Ectodermal cell (in vitro differentiated cells): ENCODE data around the gene ADNP2.

Source experiments
- H3K27ac ChIP-seq: 2 replicates; pipeline ENCODE4 v1.7.0; 2013; ENCODE audit warnings: mild to moderate bottlenecking, low read depth, low read length; ENCODE audit not compliant: insufficient read depth, poor library complexity, severe bottlenecking
- H3K27me3 ChIP-seq: 2 replicates; pipeline ENCODE4 v1.7.0; 2013; ENCODE audit warnings: mild to moderate bottlenecking, low read length; ENCODE audit not compliant: insufficient read depth, control insufficient read depth, poor library complexity, severe bottlenecking
- H3K36me3 ChIP-seq: one replicate; pipeline ENCODE4 v1.7.0; 2013; ENCODE audit warnings: low read length; ENCODE audit not compliant: control insufficient read depth, insufficient read depth
- H3K4me1 ChIP-seq: one replicate; pipeline ENCODE4 v1.7.0; 2013; ENCODE audit warnings: low read length; ENCODE audit not compliant: control insufficient read depth, insufficient read depth
- H3K4me3 ChIP-seq: 2 replicates; pipeline ENCODE4 v1.7.0; 2013; ENCODE audit warnings: low read depth, low read length, control low read depth; ENCODE audit not compliant: insufficient read depth
- H3K9me3 ChIP-seq: 2 replicates; pipeline ENCODE4 v1.7.0; 2013; ENCODE audit warnings: mild to moderate bottlenecking, low read length, moderate library complexity; ENCODE audit not compliant: control insufficient read depth
- WGBS, 2 experiments: methylation state at CpG; one replicate each; pipeline ENCODE4 v1.1.7; 2013; ENCODE audit warnings: missing lambda C conversion rate in 2 of 2; 5-methylcytosine and 5-hydroxymethylcytosine counted together

The ADNP2 gene

DNA sequence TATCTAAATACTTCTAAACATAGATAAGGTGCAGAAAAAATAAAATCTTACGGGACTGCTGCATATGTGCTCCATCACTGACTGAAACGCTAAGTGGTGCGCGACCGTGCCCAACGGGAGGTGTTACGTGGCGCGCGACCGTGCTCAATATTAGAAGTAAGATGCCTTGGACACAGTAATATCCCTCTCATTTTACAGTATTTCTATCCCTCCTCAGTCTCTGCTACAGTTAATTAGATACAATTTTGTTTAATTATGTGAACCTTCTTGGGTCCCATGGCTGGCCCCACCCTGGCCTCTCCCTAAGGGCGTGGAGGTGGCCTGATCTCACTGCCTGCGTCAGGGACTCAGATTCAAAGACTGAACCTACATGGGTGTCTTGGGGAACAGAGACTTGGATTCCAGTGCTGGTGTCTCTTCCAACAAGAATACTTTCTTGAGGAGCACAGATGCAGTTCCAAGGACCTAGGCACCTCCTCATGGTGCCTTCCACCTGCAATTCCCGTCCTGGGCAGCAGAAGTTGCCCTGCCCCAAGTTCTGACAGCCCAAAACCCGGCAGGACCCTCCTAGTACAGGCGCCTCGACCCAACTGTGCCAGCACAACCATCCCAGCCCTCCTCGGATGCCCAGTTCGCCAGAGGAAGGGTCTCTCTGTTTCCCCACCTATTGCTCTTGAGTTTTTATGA is 79.0 kb downstream of the ADNP2 start:
- no peaks in the 10 kb centered on the region for H3K4me1 ChIP-seq
- H3K4me3 ChIP-seq = no peak overlapping the region
- no peaks in the 10 kb centered on the region for H3K9me3 ChIP-seq
- WGBS, 2 experiments = 94 to 95% methylated on average over 19 of the region's 19 CpGs
- H3K27ac ChIP-seq = no peak overlapping the region
- no peaks in the 10 kb centered on the region for H3K27me3 ChIP-seq
- no peaks in the 10 kb centered on the region for H3K36me3 ChIP-seq

DNA sequence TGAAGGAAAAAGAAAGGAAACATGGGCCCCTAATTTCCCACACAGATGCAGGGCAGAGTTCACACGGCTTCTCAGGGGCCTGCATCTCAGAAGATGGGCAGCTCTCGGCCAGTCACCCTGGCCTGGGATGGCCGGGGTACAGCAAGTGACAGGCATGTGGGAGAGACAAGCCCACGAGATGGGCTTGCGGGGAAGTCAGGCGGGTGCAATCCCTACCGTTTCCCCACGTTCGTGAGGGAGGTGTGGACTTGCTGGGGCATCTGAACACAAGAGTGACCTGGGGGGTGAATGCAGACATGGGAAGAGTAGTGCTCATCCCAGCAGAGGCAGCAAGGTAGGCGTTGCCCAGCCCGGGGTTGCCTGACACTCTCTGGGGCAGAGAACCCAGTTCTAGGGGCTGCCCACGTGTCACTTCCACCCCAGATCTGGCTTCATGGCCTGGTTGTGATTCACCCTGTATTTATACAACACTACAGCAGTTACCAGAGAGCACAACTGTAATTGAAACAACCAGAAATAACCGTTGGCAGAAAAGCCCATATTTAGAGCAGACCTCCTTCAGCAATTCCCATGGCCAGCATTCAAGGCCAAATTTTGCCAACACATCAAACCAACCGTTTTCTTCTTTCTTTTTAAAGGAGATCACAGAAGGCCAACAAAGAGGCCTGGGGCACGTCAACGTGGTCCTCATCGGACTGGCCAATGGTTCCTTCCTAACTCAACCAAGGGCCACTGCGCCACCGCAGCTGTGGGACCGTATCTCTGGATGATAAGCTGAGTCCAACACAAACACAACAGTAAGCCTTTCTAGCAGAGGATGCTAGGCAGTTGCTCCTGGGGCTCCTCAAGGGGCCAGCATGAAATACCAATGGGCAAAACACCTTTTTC is 79.8 kb downstream of the ADNP2 start:
- Histone ChIP-seq H3K4me3 (no peak overlapping the region), H3K4me1 (no peaks in the 10 kb centered on the region), H3K27me3 (no peaks in the 10 kb centered on the region), H3K9me3 (no peaks in the 10 kb centered on the region), H3K36me3 (no peaks in the 10 kb centered on the region), H3K27ac (no peak overlapping the region)
- 95% methylated on average over 20 of the region's 20 CpGs for WGBS, 2 experiments

DNA sequence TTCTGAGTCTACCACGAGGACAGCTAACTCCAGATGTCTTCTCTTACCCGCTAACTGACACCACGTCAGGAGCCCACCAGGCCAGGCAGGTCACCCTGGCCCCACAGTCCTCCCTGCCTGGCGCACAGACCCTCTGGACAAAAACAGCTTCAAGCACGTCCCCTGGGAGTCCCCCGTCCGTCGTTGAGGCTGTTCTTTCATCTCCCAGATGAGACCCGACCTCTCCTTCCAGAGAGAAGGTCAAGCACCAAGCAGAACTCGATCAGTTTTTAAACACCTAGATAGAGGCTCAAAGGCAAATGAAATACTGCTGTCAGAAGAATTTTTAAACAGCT is 80.4 kb downstream of the ADNP2 start:
- no peak overlapping the region for H3K27ac ChIP-seq
- H3K4me1 ChIP-seq = no peaks in the 10 kb centered on the region
- H3K27me3 ChIP-seq = no peaks in the 10 kb centered on the region
- no peak overlapping the region for H3K4me3 ChIP-seq
- 94% methylated on average over 10 of the region's 10 CpGs for WGBS, 2 experiments
- no peaks in the 10 kb centered on the region for H3K9me3 ChIP-seq
- H3K36me3 ChIP-seq = no peaks in the 10 kb centered on the region
